NCI-H1436 (cell line): ENCODE results near the gene EHMT1.
A peak's percentile ranks its signal among the peaks of the same experiment; 100 is the strongest.

Experiments used
- DNase-seq: peaks from one replicate; lab custom pipeline; 2025; lab: John Stamatoyannopoulos, UW

EHMT1 gene

GRCh38 chr9:137829260-137829996 is 210.6 kb downstream of the EHMT1 start:
- no peak for DNase-seq

- DNase-seq = no peak
Measured at GRCh38 chr9:137832191-137832700, 213.4 kb downstream of the EHMT1 start.

GRCh38 chr9:137832830-137833590 is 214.2 kb downstream of the EHMT1 start:
- DNase-seq = no peak

- no peak for DNase-seq
Measured at GRCh38 chr9:137833721-137834613, 215.2 kb downstream of the EHMT1 start.

- DNase-seq = no peak
Measured at GRCh38 chr9:137834846-137835546, 216.2 kb downstream of the EHMT1 start.

- DNase-seq = no peak
Measured at GRCh38 chr9:137836151-137836830, 217.5 kb downstream of the EHMT1 start.

- DNase-seq = peak; percentile 42
Measured at GRCh38 chr9:137836831-137837241, 218.0 kb downstream of the EHMT1 start.

- DNase-seq = no peak
Measured at GRCh38 chr9:137837345-137838278, 218.8 kb downstream of the EHMT1 start.

GRCh38 chr9:137838576-137838975 is 219.8 kb downstream of the EHMT1 start:
- DNase-seq = no peak

GRCh38 chr9:137843355-137843754 is 224.6 kb downstream of the EHMT1 start:
- DNase-seq = no peak

- DNase-seq = no peak
Measured at GRCh38 chr9:137851516-137852267, 232.9 kb downstream of the EHMT1 start.

- no peak for DNase-seq
Measured at GRCh38 chr9:137853392-137853995, 234.7 kb downstream of the EHMT1 start.

GRCh38 chr9:137860361-137860760 is 241.6 kb downstream of the EHMT1 start:
- no peak for DNase-seq

GRCh38 chr9:137865581-137866145 is 246.9 kb downstream of the EHMT1 start:
- DNase-seq = no peak

GRCh38 chr9:137866226-137867141 is 247.7 kb downstream of the EHMT1 start:
- DNase-seq = no peak

GRCh38 chr9:137870432-137870831 is 251.6 kb downstream of the EHMT1 start:
- DNase-seq = no peak

- no peak for DNase-seq
Measured at GRCh38 chr9:137872296-137872695, 253.5 kb downstream of the EHMT1 start.
